Esophagus (tissue), 2 donors: ENCODE data around the gene PDCD7. TPM values are rescaled to one million over a fixed set of nuclear protein-coding genes. Genes with fewer than 3 reads are reported as not detected.
A peak's percentile ranks its signal among the peaks of the same experiment; 100 is the strongest.
"Not testable (repeated sequence)": the region's sequence is repeated elsewhere in the genome, so short reads cannot be mapped to it uniquely, and the experiment has no call there.

ENCODE experiments used
- H3K27ac ChIP-seq, 2 donors: one replicate each; pipeline ENCODE4 v1.5.1; 2013; ENCODE audit warnings: low read depth in 2 of 2, mild to moderate bottlenecking in 2 of 2, inconsistent platforms in 1 of 2, low read length in 1 of 2, moderate library complexity in 1 of 2
- H3K27me3 ChIP-seq, 2 donors: one replicate each; pipeline ENCODE4 v1.6.1; 2013; ENCODE audit warnings: low read length in 2 of 2, control low read depth in 1 of 2, mild to moderate bottlenecking in 1 of 2; ENCODE audit not compliant: insufficient read depth in 2 of 2, control insufficient read depth in 1 of 2
- H3K36me3 ChIP-seq, 2 donors: one replicate each; pipeline ENCODE4 v1.6.1; 2013; ENCODE audit warnings: low read length in 1 of 2; ENCODE audit not compliant: control insufficient read depth in 2 of 2, insufficient read depth in 2 of 2
- H3K4me1 ChIP-seq, 2 donors: one replicate each; pipeline ENCODE4 v1.6.1; 2013; ENCODE audit warnings: low read length in 1 of 2; ENCODE audit not compliant: control insufficient read depth in 2 of 2, insufficient read depth in 2 of 2
- H3K4me3 ChIP-seq, 2 donors: one replicate each; pipeline ENCODE4 v1.5.1; 2013; ENCODE audit warnings: low read length in 2 of 2, mild to moderate bottlenecking in 2 of 2, low read depth in 1 of 2, moderate library complexity in 1 of 2
- H3K9me3 ChIP-seq, 2 donors: one replicate each; pipeline ENCODE4 v1.6.1; 2013; ENCODE audit warnings: mild to moderate bottlenecking in 2 of 2, low read depth in 1 of 2, low read length in 1 of 2, moderate library complexity in 1 of 2; ENCODE audit not compliant: control insufficient read depth in 2 of 2, insufficient read depth in 1 of 2
- WGBS, 2 donors: extraction: QIAGEN DNeasy Blood & Tissue Kit; methylation state at CpG; one replicate each; pipeline ENCODE4 v1.1.7; 2013; 5-methylcytosine and 5-hydroxymethylcytosine counted together
- polyA plus RNA-seq, 2 donors: library from polyadenylated mRNA; stranded (reverse); fragments of 200-250 nt; gene quantifications; one replicate each; pipeline ENCODE4 v1.2.3, GENCODE V29; 2013
- donor health status: healthy with polysubstance abuse.
- donor health status: Bipolar disorder and iron deficiency.

The PDCD7 gene
- polyA plus RNA-seq, 2 donors, result 11.9 to 17.8 TPM

GRCh38 chr15:65095011-65095746 lies 38.4 kb downstream of the PDCD7 start:
- no peaks in the 10 kb centered on the region for H3K27me3 ChIP-seq
- H3K9me3 ChIP-seq, result no peaks in the 10 kb centered on the region
- no peak overlapping the region for H3K4me3 ChIP-seq
- peaks cover 4 to 15% of the 10 kb centered on the region in 2 donors for H3K4me1 ChIP-seq
- WGBS, 2 donors, result 48 to 52% methylated on average over 5 of the region's 5 CpGs
- H3K27ac ChIP-seq, result peak overlapping the region in 1 of 2 donors; percentile 70
- peaks cover 5 to 13% of the 10 kb centered on the region in 2 donors for H3K36me3 ChIP-seq

GRCh38 chr15:65094294-65094995 lies 39.2 kb downstream of the PDCD7 start:
- Histone ChIP-seq H3K27ac (peak overlapping the region; percentile 2 to 70), H3K36me3 (peaks cover 4 to 13% of the 10 kb centered on the region in 2 donors)
- 73 to 74% methylated on average over 14 of the region's 14 CpGs for WGBS, 2 donors

GRCh38 chr15:65093793-65094170 lies 39.8 kb downstream of the PDCD7 start:
- WGBS, 2 donors, result 94 to 95% methylated on average over 13 of the region's 13 CpGs
- H3K27me3 ChIP-seq, H3K9me3 ChIP-seq, H3K4me3 ChIP-seq, H3K36me3 ChIP-seq: not testable (repeated sequence)
- Histone ChIP-seq H3K27ac (peak overlapping the region in 1 of 2 donors; percentile 70), H3K4me1 (peaks cover 4 to 18% of the 10 kb centered on the region in 2 donors)

More at GRCh38 chr15:65094294-65094995, 39.2 kb downstream of the PDCD7 start:
- no peaks in the 10 kb centered on the region for H3K27me3 ChIP-seq
- H3K4me3 ChIP-seq, result no peak overlapping the region
- peaks cover 4 to 16% of the 10 kb centered on the region in 2 donors for H3K4me1 ChIP-seq
- H3K9me3 ChIP-seq, result no peaks in the 10 kb centered on the region

GRCh38 chr15:65092911-65093792 lies 40.5 kb downstream of the PDCD7 start:
- Histone ChIP-seq H3K4me1 (peaks cover 4 to 24% of the 10 kb centered on the region in 2 donors), H3K9me3 (no peaks in the 10 kb centered on the region), H3K27me3 (no peaks in the 10 kb centered on the region), H3K4me3 (no peak overlapping the region), H3K36me3 (peaks cover 0 to 7% of the 10 kb centered on the region in 2 donors), H3K27ac (peak overlapping the region in 1 of 2 donors; percentile 63)
- WGBS, 2 donors, result 85 to 86% methylated on average over 17 of the region's 17 CpGs

- H3K27me3 ChIP-seq, result no peaks in the 10 kb centered on the region
- peaks cover 4 to 32% of the 10 kb centered on the region in 2 donors for H3K4me1 ChIP-seq
- peak overlapping the region in 1 of 2 donors; percentile 24 for H3K27ac ChIP-seq
- H3K36me3 ChIP-seq, result no peaks in the 10 kb centered on the region
- no peaks in the 10 kb centered on the region for H3K9me3 ChIP-seq
- WGBS, 2 donors, result 66 to 73% methylated on average over 12 of the region's 12 CpGs
- H3K4me3 ChIP-seq, result no peak overlapping the region
Measured at GRCh38 chr15:65091946-65092770, 41.5 kb downstream of the PDCD7 start.

GRCh38 chr15:65089206-65089824 lies 44.3 kb downstream of the PDCD7 start:
- 47 to 50% methylated on average over 5 of the region's 5 CpGs for WGBS, 2 donors
- H3K27me3 ChIP-seq, result no peaks in the 10 kb centered on the region
- H3K36me3 ChIP-seq, result no peaks in the 10 kb centered on the region
- peaks cover 0 to 30% of the 10 kb centered on the region in 2 donors for H3K4me1 ChIP-seq
- H3K27ac ChIP-seq, result peak overlapping the region; percentile 62 to 90
- no peak overlapping the region for H3K4me3 ChIP-seq
- no peaks in the 10 kb centered on the region for H3K9me3 ChIP-seq

GRCh38 chr15:65088643-65089021 lies 45.0 kb downstream of the PDCD7 start:
- H3K4me3 ChIP-seq, result no peak overlapping the region

GRCh38 chr15:65087873-65088642 lies 45.5 kb downstream of the PDCD7 start:
- H3K36me3 ChIP-seq, result no peaks in the 10 kb centered on the region
- 47 to 54% methylated on average over 13 of the region's 13 CpGs for WGBS, 2 donors

More at GRCh38 chr15:65088643-65089021, 45.0 kb downstream of the PDCD7 start:
- Histone ChIP-seq H3K27ac (peak overlapping the region; percentile 62 to 90), H3K27me3 (no peaks in the 10 kb centered on the region), H3K9me3 (no peaks in the 10 kb centered on the region), H3K4me1 (peaks cover 4 to 27% of the 10 kb centered on the region in 2 donors), H3K36me3 (no peaks in the 10 kb centered on the region)
- WGBS, 2 donors, result 34 to 42% methylated on average over 6 of the region's 6 CpGs

More at GRCh38 chr15:65087873-65088642, 45.5 kb downstream of the PDCD7 start:
- no peaks in the 10 kb centered on the region for H3K27me3 ChIP-seq
- no peak overlapping the region for H3K4me3 ChIP-seq
- H3K27ac ChIP-seq, result peak overlapping the region; percentile 76 to 93
- peaks cover 6 to 27% of the 10 kb centered on the region in 2 donors for H3K4me1 ChIP-seq
- H3K9me3 ChIP-seq, result no peaks in the 10 kb centered on the region
